DND-41 (cell line): Measurements from ENCODE around the gene RABGAP1L.
A peak's percentile ranks its signal among the peaks of the same experiment; 100 is the strongest.

Experiments used
- ATAC-seq: fragments of 200-7000 bp; cut with Tn5 transposase; 3 replicates; pipeline ENCODE4 v1.9.1; 2021; ENCODE audit warnings: low read depth; ENCODE audit not compliant: insufficient read depth
- DNase-seq: peaks from one replicate; pipeline ENCODE4 v3.0.0-alpha.2; 2020
- H2AFZ ChIP-seq: 2 replicates; pipeline ENCODE4 v1.6.0; 2012; ENCODE audit warnings: low read depth, low read length
- H3K27ac ChIP-seq: 2 replicates; pipeline ENCODE4 v1.5.1; 2012; ENCODE audit warnings: low read length, inconsistent platforms
- H3K27me3 ChIP-seq: fragments of 200-600 bp; sonication (generic); 2 replicates; pipeline ENCODE4 v1.6.0; 2012; ENCODE audit warnings: low read length, mild to moderate bottlenecking, inconsistent platforms; ENCODE audit not compliant: insufficient read depth, poor library complexity
- H3K36me3 ChIP-seq: 2 replicates; pipeline ENCODE4 v1.5.1; 2012; ENCODE audit warnings: low read length, inconsistent platforms; ENCODE audit not compliant: insufficient read depth
- H3K4me1 ChIP-seq: 2 replicates; pipeline ENCODE4 v1.5.1; 2012; ENCODE audit warnings: mild to moderate bottlenecking, low read length; ENCODE audit not compliant: insufficient read depth
- H3K4me2 ChIP-seq: 2 replicates; pipeline ENCODE4 v1.6.0; 2012; ENCODE audit warnings: mild to moderate bottlenecking, moderate library complexity, low read length, inconsistent platforms; ENCODE audit not compliant: insufficient read depth
- H3K4me3 ChIP-seq, 2 experiments: fragments of 200-600 bp in 1 of 2; shearing (Covaris generic) in 1 of 2; 2 replicates each; pipeline ENCODE4 v1.5.1; 2012 to 2016; ENCODE audit warnings: inconsistent platforms in 2 of 2, low read length in 2 of 2, mild to moderate bottlenecking in 2 of 2, low read depth in 1 of 2, moderate library complexity in 1 of 2
- H3K79me2 ChIP-seq: 2 replicates; pipeline ENCODE4 v1.6.0; 2012; ENCODE audit warnings: low read length, inconsistent platforms; ENCODE audit not compliant: insufficient read depth
- H3K9ac ChIP-seq: 2 replicates; pipeline ENCODE4 v1.6.0; 2012; ENCODE audit warnings: low read depth, mild to moderate bottlenecking, inconsistent platforms, low read length, moderate library complexity
- H3K9me3 ChIP-seq: 2 replicates; pipeline ENCODE4 v1.5.1; 2012; ENCODE audit warnings: low read length, moderate library complexity, mild to moderate bottlenecking, inconsistent platforms; ENCODE audit not compliant: insufficient read depth, severe bottlenecking
- H4K20me1 ChIP-seq: 2 replicates; pipeline ENCODE4 v1.6.0; 2012; ENCODE audit warnings: low read length; ENCODE audit not compliant: insufficient read depth
- EZH2 ChIP-seq: IDR thresholded peaks from 3 replicates; pipeline ENCODE4 v1.6.1; 2012; ENCODE audit warnings: borderline replicate concordance, low read depth, mild to moderate bottlenecking, moderate library complexity, low read length, inconsistent platforms; ENCODE audit not compliant: severe bottlenecking
- TF ChIP-seq, protein P1 (sequence below): IDR thresholded peaks from 2 replicates; pipeline ENCODE4 v1.5.1; 2012; ENCODE audit warnings: borderline replicate concordance, low read length, moderate library complexity, mild to moderate bottlenecking; ENCODE audit not compliant: poor library complexity, severe bottlenecking; ENCODE audit errors: extremely low read depth

Gene RABGAP1L

DNA sequence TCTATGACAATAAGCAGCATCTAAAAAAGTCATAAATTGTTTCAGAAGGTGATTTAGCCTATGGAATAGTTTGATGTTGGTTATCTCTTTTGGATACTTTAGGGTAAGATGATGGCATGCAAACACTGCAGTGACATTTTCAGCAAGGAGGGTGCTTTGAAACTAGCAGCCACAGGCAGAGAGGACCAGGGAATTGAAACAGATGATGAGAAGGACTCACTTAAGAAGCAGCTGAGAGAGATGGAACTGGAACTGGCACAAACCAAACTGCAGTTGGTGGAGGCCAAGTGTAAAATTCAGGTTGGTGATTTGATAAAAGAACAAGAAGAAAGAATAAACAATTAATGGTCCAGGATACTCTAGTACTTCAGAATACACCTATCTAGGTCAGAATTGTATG lies 829.2 kb downstream of the RABGAP1L start:
- Histone ChIP-seq H2AFZ (no peak overlapping the region), H4K20me1 (no peaks in the 10 kb centered on the region), H3K4me1 (peaks cover 20% of the 10 kb centered on the region), H3K79me2 (no peaks in the 10 kb centered on the region), H3K27me3 (no peaks in the 10 kb centered on the region), H3K27ac (no peak overlapping the region), H3K36me3 (no peaks in the 10 kb centered on the region), H3K4me3 (no peak overlapping the region), H3K9ac (no peak overlapping the region), H3K9me3 (no peaks in the 10 kb centered on the region), H3K4me2 (no peak overlapping the region)
- ATAC-seq: no peak
- no peak for DNase-seq
- TF ChIP-seq, protein P1, sequence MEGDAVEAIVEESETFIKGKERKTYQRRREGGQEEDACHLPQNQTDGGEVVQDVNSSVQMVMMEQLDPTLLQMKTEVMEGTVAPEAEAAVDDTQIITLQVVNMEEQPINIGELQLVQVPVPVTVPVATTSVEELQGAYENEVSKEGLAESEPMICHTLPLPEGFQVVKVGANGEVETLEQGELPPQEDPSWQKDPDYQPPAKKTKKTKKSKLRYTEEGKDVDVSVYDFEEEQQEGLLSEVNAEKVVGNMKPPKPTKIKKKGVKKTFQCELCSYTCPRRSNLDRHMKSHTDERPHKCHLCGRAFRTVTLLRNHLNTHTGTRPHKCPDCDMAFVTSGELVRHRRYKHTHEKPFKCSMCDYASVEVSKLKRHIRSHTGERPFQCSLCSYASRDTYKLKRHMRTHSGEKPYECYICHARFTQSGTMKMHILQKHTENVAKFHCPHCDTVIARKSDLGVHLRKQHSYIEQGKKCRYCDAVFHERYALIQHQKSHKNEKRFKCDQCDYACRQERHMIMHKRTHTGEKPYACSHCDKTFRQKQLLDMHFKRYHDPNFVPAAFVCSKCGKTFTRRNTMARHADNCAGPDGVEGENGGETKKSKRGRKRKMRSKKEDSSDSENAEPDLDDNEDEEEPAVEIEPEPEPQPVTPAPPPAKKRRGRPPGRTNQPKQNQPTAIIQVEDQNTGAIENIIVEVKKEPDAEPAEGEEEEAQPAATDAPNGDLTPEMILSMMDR: no peak
- no peak for TF ChIP-seq EZH2

DNA sequence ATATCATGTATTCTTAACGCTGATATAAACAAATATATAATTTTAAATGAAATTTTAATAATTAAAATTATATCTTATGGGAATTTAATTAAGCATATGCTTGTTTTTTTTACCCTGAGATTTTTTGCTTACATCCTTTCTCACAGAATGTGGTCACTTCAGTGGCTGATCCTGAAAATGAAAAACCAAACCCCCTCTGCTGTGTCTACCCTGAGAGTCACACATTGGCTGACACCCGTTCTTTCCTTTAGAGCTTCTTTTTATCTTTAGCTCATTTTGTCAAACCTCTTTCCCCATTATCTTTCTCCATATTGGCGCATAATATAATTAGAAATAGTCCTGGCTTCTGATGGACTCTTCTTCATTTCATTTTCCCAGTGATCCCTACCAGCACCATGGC lies 829.7 kb downstream of the RABGAP1L start:
- no peak for ATAC-seq
- no peak overlapping the region for H3K9ac ChIP-seq
- TF ChIP-seq, protein P1: no peak
- TF ChIP-seq EZH2: no peak
- no peak overlapping the region for H3K4me3 ChIP-seq
- H3K4me1 ChIP-seq: peaks cover 20% of the 10 kb centered on the region
- no peaks in the 10 kb centered on the region for H3K9me3 ChIP-seq
- H3K27ac ChIP-seq: no peak overlapping the region
- H3K36me3 ChIP-seq: no peaks in the 10 kb centered on the region
- H3K79me2 ChIP-seq: no peaks in the 10 kb centered on the region
- no peaks in the 10 kb centered on the region for H3K27me3 ChIP-seq
- H2AFZ ChIP-seq: no peak overlapping the region
- no peak for DNase-seq
- no peaks in the 10 kb centered on the region for H4K20me1 ChIP-seq
- H3K4me2 ChIP-seq: no peak overlapping the region

DNA sequence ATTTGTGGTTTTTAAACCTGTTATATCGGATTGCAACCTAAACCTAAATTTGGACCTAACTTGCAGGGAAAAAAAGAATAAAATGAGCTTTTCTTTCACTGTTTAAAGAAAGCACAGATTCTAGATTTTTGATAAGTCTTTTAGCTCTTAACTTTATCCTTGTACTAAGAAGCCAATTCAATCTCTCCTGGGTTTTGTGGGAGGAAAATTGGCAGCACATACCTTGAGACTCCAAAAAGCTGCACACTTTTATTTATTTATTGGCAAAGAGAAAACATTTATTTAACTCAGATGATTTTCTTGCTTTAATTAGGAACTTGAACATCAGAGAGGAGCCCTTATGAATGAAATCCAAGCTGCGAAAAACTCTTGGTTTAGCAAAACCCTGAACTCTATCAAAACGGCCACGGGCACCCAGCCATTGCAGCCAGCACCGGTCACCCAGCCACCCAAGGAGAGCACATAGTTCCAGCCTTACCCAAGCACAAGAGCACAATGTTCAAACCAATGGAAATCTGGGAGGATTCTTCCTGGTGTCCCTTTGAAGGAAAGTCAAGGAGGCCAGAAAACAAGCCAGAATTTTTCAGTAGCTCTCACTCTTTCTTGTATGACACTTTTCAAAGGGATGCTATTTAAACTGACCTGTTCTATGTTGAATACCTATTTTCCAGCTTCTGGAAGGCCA lies 830.4 kb downstream of the RABGAP1L start:
- Histone ChIP-seq H2AFZ (peak overlapping the region; percentile 97; the same call in 1 of the 2 replicates), H3K36me3 (no peaks in the 10 kb centered on the region), H3K27ac (peak overlapping the region; percentile 97), H3K9ac (peak overlapping the region; percentile 75), H3K79me2 (no peaks in the 10 kb centered on the region), H4K20me1 (no peaks in the 10 kb centered on the region), H3K4me2 (peak overlapping the region; percentile 89), H3K27me3 (no peaks in the 10 kb centered on the region), H3K4me1 (peaks cover 20% of the 10 kb centered on the region), H3K4me3 (peak overlapping the region in 1 of 2 experiments; percentile 71; a peak in 2 of 4 replicates), H3K9me3 (no peaks in the 10 kb centered on the region)
- no peak for TF ChIP-seq EZH2
- TF ChIP-seq, protein P1: no peak
- peak; percentile 27; the same call in 1 of the 3 replicates for ATAC-seq
- DNase-seq: no peak
